ENCODE measurements around the gene ODAD3. TPM values are rescaled to one million over a fixed set of nuclear protein-coding genes. Genes with fewer than 3 reads are reported as not detected.
A peak's percentile ranks its signal among the peaks of the same experiment; 100 is the strongest.

The ODAD3 gene
- total and polyA plus RNA-seq, 2 of the 13 experiments (the other 11 are each of a cell fraction or from before 2014, with no cell fraction given): 0.04 to 0.08 TPM

GRCh38 chr19:11382898-11383705 lies 51.8 kb downstream of the ODAD3 start:
- CTCF ChIA-PET (ENCODE audit: low intra/inter-chr PET ratio, low total read pairs): interaction anchor here (1.0 to 2.4 kb wide), 4 partner anchors 53 to 63 kb away, joined by 3 to 9 read pairs (median 4); partner anchors contain the start of genes ODAD3 and PRKCSH
- BruUV-seq (replicated peaks): no TSS peak
- peak overlapping the region; percentile 91 for H3K4me2 ChIP-seq (ENCODE audit: low read depth, low read length)
- peak overlapping the region; percentile 46 for H3K27ac ChIP-seq (ENCODE audit: extremely low read length, insufficient read depth, low read length)
- intact Hi-C loops (cut with micrococcal nuclease; ENCODE audit: unreplicated experiment): loop anchor here (5.0 kb wide), 1 partner anchor 39 kb away; no protein-coding TSS in a partner anchor
- H4K20me1 ChIP-seq (ENCODE audit: insufficient read depth, low read length): no peaks in the 10 kb centered on the region
- peak overlapping the region; percentile 51 to 77 (median 65) for H3K4me3 ChIP-seq (replicated peaks in 1 of 3; ENCODE audit: insufficient read depth in 1 of 3, low read depth in 2 of 3, low read length in 3 of 3)
- no CpG with 5 or more reads among the region's 65 CpGs for WGBS (ENCODE audit: low lambda C conversion rate)
- DNase-seq (ENCODE audit: low spot score) (peak; percentile 70), FAIRE-seq (peak; percentile 26), ATAC-seq (peak; percentile 37)
- H3K4me1 ChIP-seq (ENCODE audit: insufficient read depth, low read length): peaks cover 49% of the 10 kb centered on the region
- no peaks in the 10 kb centered on the region for H3K36me3 ChIP-seq (replicated peaks in 1 of 2; ENCODE audit: control insufficient read depth in 1 of 2, insufficient read depth in 2 of 2, low read length in 2 of 2)
- no peaks in the 10 kb centered on the region for H3K27me3 ChIP-seq (ENCODE audit: control insufficient read depth in 1 of 2, insufficient read depth in 2 of 2, low read length in 2 of 2)
- no peak overlapping the region for H2AFZ ChIP-seq (ENCODE audit: low read length)
- H3K79me2 ChIP-seq (ENCODE audit: insufficient read depth, low read length): no peaks in the 10 kb centered on the region
- POLR2A ChIA-PET: interaction anchor here (1.0 to 2.6 kb wide), 8 partner anchors 8 to 215 kb away, joined by 3 to 51 read pairs (median 5); partner anchors contain the start of genes CCDC159, ODAD3, PRKCSH and RGL3
- H3K9ac ChIP-seq (ENCODE audit: insufficient read depth, low read depth, low read length): peak overlapping the region; percentile 34; the same call in 1 of the 2 replicates
- H3K9me3 ChIP-seq (ENCODE audit: low read length): no peaks in the 10 kb centered on the region
- in situ Hi-C loops (cut with HindIII; ENCODE audit: extremely low pct_ligation_motif_present, low pct_unique_long_range_greater_than_20kb): loop anchor here (5.0 kb wide), 2 partner anchors 39 to 99 kb away; partner anchors contain the start of gene ELAVL3
- TF ChIP-seq ERF (CRISPR knock-in tag; IDR thresholded peaks at IDR 0.05) (peak; percentile 36; the same call in 1 of the 2 replicates), ZNF512B (CRISPR knock-in tag; IDR thresholded peaks at IDR 0.05; ENCODE audit: borderline replicate concordance) (no peak; the same call in 1 of the 2 replicates), ZNF768 (CRISPR knock-in tag; IDR thresholded peaks at IDR 0.05) (0 out of 2 replicates have a peak, but pooled peaks have one; percentile 21), ZBTB8A (CRISPR knock-in tag; IDR thresholded peaks at IDR 0.05; ENCODE audit: borderline replicate concordance, low read depth) (no peak), ZNF367 (CRISPR knock-in tag; IDR thresholded peaks at IDR 0.05; ENCODE audit: borderline replicate concordance) (no peak; the same call in 1 of the 2 replicates), ZNF784 (CRISPR knock-in tag; IDR thresholded peaks at IDR 0.05; ENCODE audit: borderline replicate concordance) (no peak), SMAD3 (CRISPR knock-in tag; IDR thresholded peaks at IDR 0.05) (no peak), RBM22 (optimal IDR thresholded peaks at IDR 0.05; ENCODE audit: low read length) (no peak), HOXA9 (CRISPR knock-in tag; IDR thresholded peaks at IDR 0.05; ENCODE audit: borderline replicate concordance) (no peak), ZNF510 (CRISPR knock-in tag; IDR thresholded peaks at IDR 0.05; ENCODE audit: low read depth) (no peak), AGO2 (optimal IDR thresholded peaks at IDR 0.05; ENCODE audit: low read depth, low read length) (no peak), SNRNP70 (IDR thresholded peaks at IDR 0.05; ENCODE audit: low read depth, low read length) (no peak), KLF11 (CRISPR knock-in tag; IDR thresholded peaks at IDR 0.05) (no peak), TEF (CRISPR knock-in tag; IDR thresholded peaks at IDR 0.05) (no peak), HNRNPUL1 (IDR thresholded peaks at IDR 0.05; ENCODE audit: low read depth, low read length) (no peak), ZBTB2 (CRISPR knock-in tag; IDR thresholded peaks at IDR 0.05; ENCODE audit: low read depth) (0 out of 2 replicates have a peak, but pooled peaks have one; percentile 60), ZNF564 (CRISPR knock-in tag; IDR thresholded peaks at IDR 0.05) (no peak)
